Fibroblast of mammary gland (primary cell): Measurements from ENCODE around the gene CORO2A.
"Not testable (repeated sequence)": the region's sequence is repeated elsewhere in the genome, so short reads cannot be mapped to it uniquely, and the experiment has no call there.

Source experiments
- DNase-seq: peaks from one replicate; pipeline ENCODE4 v3.0.0-alpha.2; 2010; ENCODE audit warnings: low read depth
- H3K4me3 ChIP-seq: 2 replicates; pipeline ENCODE4 v1.5.1; 2011; ENCODE audit warnings: low read depth, mild to moderate bottlenecking, low read length, moderate library complexity; ENCODE audit not compliant: control insufficient read depth
- CTCF ChIP-seq: conservative IDR thresholded peaks from 2 replicates; pipeline ENCODE4 v1.5.1; 2011; ENCODE audit warnings: low read depth, low read length, inconsistent platforms; ENCODE audit not compliant: control insufficient read depth, insufficient read depth

CORO2A gene

GRCh38 chr9:98078895-98079294, 113.5 kb downstream of the CORO2A start:
- no peak for TF ChIP-seq CTCF
- H3K4me3 ChIP-seq: no peak overlapping the region
- no peak for DNase-seq

- DNase-seq, H3K4me3 ChIP-seq: not testable (repeated sequence)
Observed at GRCh38 chr9:98076514-98076890, 115.9 kb downstream of the CORO2A start.

GRCh38 chr9:98075332-98075805, 117.1 kb downstream of the CORO2A start:
- peak; percentile 95 for DNase-seq
- no peak for TF ChIP-seq CTCF
- no peak overlapping the region for H3K4me3 ChIP-seq

- TF ChIP-seq CTCF: peak; percentile 96
- peak; percentile 62 for DNase-seq
- H3K4me3 ChIP-seq: no peak overlapping the region
Observed at GRCh38 chr9:98074115-98074990, 118.1 kb downstream of the CORO2A start.

- DNase-seq: no peak
- H3K4me3 ChIP-seq: no peak overlapping the region
- TF ChIP-seq CTCF: no peak
Observed at GRCh38 chr9:98071737-98072136, 120.7 kb downstream of the CORO2A start.
